ENCODE measurements around the gene AMN.
"Not testable (repeated sequence)": the region's sequence is repeated elsewhere in the genome, so short reads cannot be mapped to it uniquely, and the experiment has no call there.

DNA sequence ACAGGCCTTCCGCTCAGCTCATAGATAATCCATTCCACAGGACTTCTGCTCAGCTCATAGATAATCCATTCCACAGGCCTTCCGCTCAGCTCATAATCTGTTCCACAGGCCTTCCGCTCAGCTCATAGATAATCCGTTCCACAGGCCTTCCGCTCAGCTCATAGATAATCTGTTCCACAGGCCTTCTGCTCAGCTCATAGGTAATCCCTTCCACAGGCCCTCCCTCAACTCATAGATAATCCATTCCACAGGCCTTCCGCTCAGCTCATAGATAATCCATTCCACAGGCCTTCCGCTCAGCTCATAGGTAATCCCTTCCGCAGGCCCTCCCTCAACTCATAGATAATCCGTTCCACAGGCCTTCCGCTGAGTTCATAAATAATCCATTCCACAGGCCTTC, 45.0 kb upstream of the AMN start:
- TF ChIP-seq EZH2phosphoT487 (IDR thresholded peaks at IDR 0.05; ENCODE audit: low read length); EZH2 (optimal IDR thresholded peaks at IDR 0.05; ENCODE audit: low read depth, low read length): not testable (repeated sequence)
- TF ChIP-seq, protein P1, sequence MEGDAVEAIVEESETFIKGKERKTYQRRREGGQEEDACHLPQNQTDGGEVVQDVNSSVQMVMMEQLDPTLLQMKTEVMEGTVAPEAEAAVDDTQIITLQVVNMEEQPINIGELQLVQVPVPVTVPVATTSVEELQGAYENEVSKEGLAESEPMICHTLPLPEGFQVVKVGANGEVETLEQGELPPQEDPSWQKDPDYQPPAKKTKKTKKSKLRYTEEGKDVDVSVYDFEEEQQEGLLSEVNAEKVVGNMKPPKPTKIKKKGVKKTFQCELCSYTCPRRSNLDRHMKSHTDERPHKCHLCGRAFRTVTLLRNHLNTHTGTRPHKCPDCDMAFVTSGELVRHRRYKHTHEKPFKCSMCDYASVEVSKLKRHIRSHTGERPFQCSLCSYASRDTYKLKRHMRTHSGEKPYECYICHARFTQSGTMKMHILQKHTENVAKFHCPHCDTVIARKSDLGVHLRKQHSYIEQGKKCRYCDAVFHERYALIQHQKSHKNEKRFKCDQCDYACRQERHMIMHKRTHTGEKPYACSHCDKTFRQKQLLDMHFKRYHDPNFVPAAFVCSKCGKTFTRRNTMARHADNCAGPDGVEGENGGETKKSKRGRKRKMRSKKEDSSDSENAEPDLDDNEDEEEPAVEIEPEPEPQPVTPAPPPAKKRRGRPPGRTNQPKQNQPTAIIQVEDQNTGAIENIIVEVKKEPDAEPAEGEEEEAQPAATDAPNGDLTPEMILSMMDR (IDR thresholded peaks at IDR 0.05; ENCODE audit: low read length), result not testable (repeated sequence)

Data from MM.1S (cell line).